BLaER1 (cell line): Measurements from ENCODE around the gene SHANK1.

ENCODE experiments used
- H3K27ac ChIP-seq: shearing (Covaris generic); formaldehyde crosslinking; 2 replicates; pipeline ENCODE4 v1.8.1; 2022
- H3K27me3 ChIP-seq: shearing (Covaris generic); formaldehyde crosslinking; 2 replicates; pipeline ENCODE4 v1.8.1; 2022
- H3K36me3 ChIP-seq: shearing (Covaris generic); formaldehyde crosslinking; 2 replicates; pipeline ENCODE4 v1.8.1; 2022
- H3K4me1 ChIP-seq: shearing (Covaris generic); formaldehyde crosslinking; 2 replicates; pipeline ENCODE4 v1.8.1; 2022
- H3K4me2 ChIP-seq: shearing (Covaris generic); formaldehyde crosslinking; 2 replicates; pipeline ENCODE4 v1.8.1; 2022
- H3K4me3 ChIP-seq: shearing (Covaris generic); formaldehyde crosslinking; 2 replicates; pipeline ENCODE4 v1.8.1; 2022
- H3K9ac ChIP-seq: shearing (Covaris generic); formaldehyde crosslinking; 2 replicates; pipeline ENCODE4 v1.8.1; 2022
- H3K9me3 ChIP-seq: shearing (Covaris generic); formaldehyde crosslinking; 2 replicates; pipeline ENCODE4 v1.8.1; 2022
- H4K20me1 ChIP-seq: shearing (Covaris generic); formaldehyde crosslinking; 2 replicates; pipeline ENCODE4 v1.8.1; 2022
- Cebpa-rat ChIP-seq: shearing (Covaris generic); IDR thresholded peaks from 2 replicates; pipeline ENCODE4 v1.8.1; 2022

SHANK1 gene

DNA sequence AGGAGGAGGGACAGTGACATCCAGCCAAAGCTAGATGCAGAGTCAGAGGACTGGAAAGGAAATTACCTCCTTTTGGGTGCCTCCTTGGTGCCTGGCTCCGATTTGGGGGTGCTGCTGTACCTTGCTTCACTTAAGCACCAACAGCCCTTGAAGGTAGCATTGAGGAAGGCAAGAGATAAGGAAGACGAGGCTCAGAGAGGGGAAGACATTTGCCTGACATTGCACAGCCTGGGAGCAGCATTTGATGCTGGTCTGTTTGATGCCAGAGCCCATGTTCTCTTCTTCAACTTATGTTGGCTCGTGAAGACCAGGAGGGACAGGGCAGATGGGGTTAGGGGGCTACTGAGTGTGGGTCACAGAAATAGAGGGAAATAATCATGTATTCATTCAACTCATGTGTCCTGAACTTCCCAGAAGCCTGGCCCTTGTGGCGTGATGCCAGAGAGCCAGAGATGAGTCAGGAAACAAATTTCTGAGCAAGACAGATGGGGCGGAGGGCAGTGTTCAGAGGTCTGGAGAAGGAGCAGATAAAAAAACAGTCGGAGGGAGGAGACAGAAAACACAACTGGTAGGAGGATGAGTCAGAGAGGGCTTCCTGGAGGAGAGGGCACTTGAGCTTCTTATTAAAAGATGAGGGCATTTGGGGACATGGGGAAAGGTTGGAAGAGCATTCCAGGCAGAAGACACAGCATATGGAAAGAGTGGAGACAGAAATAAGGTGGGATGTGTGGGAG, 73.4 kb downstream of the SHANK1 start:
- no peak overlapping the region for H3K27ac ChIP-seq
- no peaks in the 10 kb centered on the region for H4K20me1 ChIP-seq
- H3K4me1 ChIP-seq = peaks cover 12% of the 10 kb centered on the region; the same call in 1 of the 2 replicates
- H3K36me3 ChIP-seq = no peaks in the 10 kb centered on the region
- no peak overlapping the region for H3K9ac ChIP-seq
- H3K9me3 ChIP-seq = no peaks in the 10 kb centered on the region
- H3K27me3 ChIP-seq = no peaks in the 10 kb centered on the region
- H3K4me3 ChIP-seq = no peak overlapping the region
- no peak for TF ChIP-seq Cebpa-rat
- H3K4me2 ChIP-seq = no peak overlapping the region

DNA sequence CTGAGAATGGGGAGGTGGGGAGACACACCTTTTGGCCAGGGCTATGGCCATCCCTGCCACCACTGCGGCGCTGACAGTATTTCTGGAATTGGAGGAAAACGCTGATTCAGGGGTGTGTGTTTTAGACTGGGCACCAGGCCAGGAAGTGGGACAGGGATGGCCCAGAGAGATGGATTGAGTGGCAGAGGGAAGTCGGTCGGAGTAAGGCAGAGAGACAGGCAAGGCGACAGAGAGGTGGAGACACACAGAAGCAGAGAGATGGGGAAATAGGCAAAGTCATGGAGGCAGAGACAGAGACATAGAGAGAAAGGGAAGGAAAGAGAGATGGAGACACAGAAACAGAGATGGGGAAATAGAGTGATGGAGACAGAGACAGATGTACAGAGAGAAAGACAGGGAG, 74.5 kb downstream of the SHANK1 start:
- Histone ChIP-seq H3K4me1 (peaks cover 13% of the 10 kb centered on the region), H3K36me3 (no peaks in the 10 kb centered on the region), H3K9me3 (no peaks in the 10 kb centered on the region), H3K4me3 (no peak overlapping the region), H3K27ac (no peak overlapping the region), H3K27me3 (no peaks in the 10 kb centered on the region), H3K9ac (no peak overlapping the region), H4K20me1 (no peaks in the 10 kb centered on the region), H3K4me2 (no peak overlapping the region)
- no peak for TF ChIP-seq Cebpa-rat

- peaks cover 10% of the 10 kb centered on the region for H3K4me1 ChIP-seq
- H3K4me2 ChIP-seq = no peak overlapping the region
- no peaks in the 10 kb centered on the region for H4K20me1 ChIP-seq
- H3K27ac ChIP-seq = no peak overlapping the region
- no peak for TF ChIP-seq Cebpa-rat
- H3K36me3 ChIP-seq = no peaks in the 10 kb centered on the region
- H3K27me3 ChIP-seq = no peaks in the 10 kb centered on the region
- H3K9me3 ChIP-seq = no peaks in the 10 kb centered on the region
- no peak overlapping the region for H3K9ac ChIP-seq
- no peak overlapping the region for H3K4me3 ChIP-seq
Observed at GRCh38 chr19:50644315-50644915, 75.2 kb downstream of the SHANK1 start.

DNA sequence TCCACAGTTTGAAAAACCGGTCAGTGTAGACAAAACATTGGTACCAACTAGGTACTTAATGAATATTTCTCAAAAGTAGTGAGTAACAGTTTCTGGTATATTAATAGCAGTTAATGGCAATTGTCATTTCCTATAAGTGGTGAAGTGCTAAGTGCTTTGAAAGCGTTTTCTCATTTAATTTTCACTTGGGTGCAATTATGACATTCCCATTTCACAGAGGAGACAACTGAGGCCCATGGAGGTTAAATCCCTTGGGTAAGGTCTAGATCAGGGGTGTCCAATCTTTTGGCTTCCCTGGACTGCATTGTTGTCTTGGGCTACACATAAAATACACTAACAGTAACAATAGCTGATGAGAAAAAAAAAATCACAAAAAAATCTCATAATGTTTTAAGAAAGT, 79.2 kb downstream of the SHANK1 start:
- peaks cover 12% of the 10 kb centered on the region for H3K4me1 ChIP-seq
- peak overlapping the region; percentile 76 for H3K4me3 ChIP-seq
- peak overlapping the region; percentile 79 for H3K9ac ChIP-seq
- H3K36me3 ChIP-seq = no peaks in the 10 kb centered on the region
- no peak for TF ChIP-seq Cebpa-rat
- H3K4me2 ChIP-seq = peak overlapping the region; percentile 85
- H4K20me1 ChIP-seq = no peaks in the 10 kb centered on the region
- no peaks in the 10 kb centered on the region for H3K27me3 ChIP-seq
- H3K9me3 ChIP-seq = 0 out of 2 replicates have a peak, but pooled peaks cover 5% of the 10 kb centered on the region
- no peak overlapping the region for H3K27ac ChIP-seq

DNA sequence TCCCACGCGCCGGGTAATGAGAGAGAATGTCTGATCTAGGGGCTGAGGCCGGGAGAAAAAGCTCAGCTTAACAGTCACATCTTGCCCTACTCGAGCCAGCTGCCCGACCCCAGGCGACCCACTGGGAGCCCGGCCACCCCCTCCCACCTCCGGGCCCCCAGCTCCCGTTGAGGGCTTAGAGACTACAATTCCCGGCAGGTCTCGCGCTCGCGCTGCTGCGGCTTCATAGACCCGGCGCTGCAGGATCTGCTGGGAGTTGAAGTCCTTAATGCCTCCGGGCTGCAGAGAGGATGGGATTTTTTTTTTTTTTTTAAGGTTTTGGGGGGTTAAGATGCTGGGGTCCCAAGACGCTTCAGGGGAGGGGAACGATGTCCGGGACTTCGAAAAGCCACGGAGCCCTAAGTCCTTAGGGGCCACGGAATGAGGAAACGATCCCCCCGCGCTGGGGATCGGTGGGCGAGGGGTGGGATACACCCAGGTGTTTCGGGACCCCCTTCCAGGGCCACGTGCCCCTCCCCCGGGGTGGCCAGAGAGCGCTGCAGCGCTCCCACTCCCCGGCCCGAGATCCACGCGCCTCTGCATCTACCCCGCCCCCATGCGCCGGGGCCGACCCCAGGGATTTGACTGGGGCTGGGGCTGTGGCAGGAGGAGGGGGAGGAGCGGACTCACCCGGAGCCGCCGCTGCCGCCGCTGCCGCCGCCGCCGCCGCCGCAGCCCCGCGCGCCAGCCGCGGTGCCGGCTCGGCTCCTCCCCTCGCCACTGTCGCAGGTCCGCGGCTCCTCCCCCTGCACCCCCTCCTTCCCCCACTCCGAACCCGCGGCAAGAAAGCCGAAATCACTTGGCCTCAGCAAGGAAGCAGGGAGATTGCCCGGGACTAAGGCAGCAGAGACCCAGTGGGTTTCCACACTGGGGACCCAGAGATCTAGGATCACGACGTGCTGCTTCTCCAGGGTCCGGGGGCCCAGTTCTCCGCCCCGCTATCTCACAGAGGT, 80.2 kb downstream of the SHANK1 start, which contains the start of gene SYT3:
SYT3 (minus strand) TSS at position 761 of the 992 bp plus-strand sequence. CDS start 2,470 bp downstream, outside the sequence.
- TF ChIP-seq Cebpa-rat = no peak
- no peaks in the 10 kb centered on the region for H3K27me3 ChIP-seq
- H3K27ac ChIP-seq = peak within 1 kb of the TSS; percentile 82
- peaks cover 14% of the 10 kb centered on the region for H3K9me3 ChIP-seq
- peak within 1 kb of the TSS; percentile 79 for H3K9ac ChIP-seq
- H3K4me1 ChIP-seq = peaks cover 12% of the 10 kb centered on the region
- H3K36me3 ChIP-seq = no peaks in the 10 kb centered on the region
- H4K20me1 ChIP-seq = no peaks in the 10 kb centered on the region
- H3K4me3 ChIP-seq = peak within 1 kb of the TSS; percentile 76
- peak within 1 kb of the TSS; percentile 85 for H3K4me2 ChIP-seq

DNA sequence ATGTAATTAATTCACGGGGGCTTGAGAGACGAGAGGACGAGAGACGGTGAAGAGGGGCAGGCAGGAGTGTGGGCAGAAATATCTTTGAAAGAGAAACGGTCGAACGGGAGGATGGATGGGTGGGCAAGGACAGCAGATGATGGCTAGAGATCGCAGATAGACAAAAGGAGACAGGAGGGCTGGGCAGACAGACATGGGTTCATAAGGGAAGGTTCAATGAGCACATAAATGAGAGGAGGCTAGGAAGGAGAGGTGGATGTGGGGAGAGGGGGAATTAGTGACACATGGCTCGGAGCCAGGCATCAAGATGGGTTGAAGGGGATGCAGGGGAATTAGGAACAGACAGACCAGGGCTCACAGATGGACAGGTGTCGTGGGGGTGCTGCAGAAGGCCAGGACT, 81.0 kb downstream of the SHANK1 start:
- peak overlapping the region; percentile 76 for H3K4me3 ChIP-seq
- no peaks in the 10 kb centered on the region for H4K20me1 ChIP-seq
- H3K27ac ChIP-seq = no peak overlapping the region
- no peak for TF ChIP-seq Cebpa-rat
- H3K9me3 ChIP-seq = peaks cover 22% of the 10 kb centered on the region
- H3K36me3 ChIP-seq = no peaks in the 10 kb centered on the region
- no peaks in the 10 kb centered on the region for H3K27me3 ChIP-seq
- H3K4me2 ChIP-seq = peak overlapping the region; percentile 85
- H3K4me1 ChIP-seq = peaks cover 12% of the 10 kb centered on the region
- no peak overlapping the region; the same call in 1 of the 2 replicates for H3K9ac ChIP-seq

DNA sequence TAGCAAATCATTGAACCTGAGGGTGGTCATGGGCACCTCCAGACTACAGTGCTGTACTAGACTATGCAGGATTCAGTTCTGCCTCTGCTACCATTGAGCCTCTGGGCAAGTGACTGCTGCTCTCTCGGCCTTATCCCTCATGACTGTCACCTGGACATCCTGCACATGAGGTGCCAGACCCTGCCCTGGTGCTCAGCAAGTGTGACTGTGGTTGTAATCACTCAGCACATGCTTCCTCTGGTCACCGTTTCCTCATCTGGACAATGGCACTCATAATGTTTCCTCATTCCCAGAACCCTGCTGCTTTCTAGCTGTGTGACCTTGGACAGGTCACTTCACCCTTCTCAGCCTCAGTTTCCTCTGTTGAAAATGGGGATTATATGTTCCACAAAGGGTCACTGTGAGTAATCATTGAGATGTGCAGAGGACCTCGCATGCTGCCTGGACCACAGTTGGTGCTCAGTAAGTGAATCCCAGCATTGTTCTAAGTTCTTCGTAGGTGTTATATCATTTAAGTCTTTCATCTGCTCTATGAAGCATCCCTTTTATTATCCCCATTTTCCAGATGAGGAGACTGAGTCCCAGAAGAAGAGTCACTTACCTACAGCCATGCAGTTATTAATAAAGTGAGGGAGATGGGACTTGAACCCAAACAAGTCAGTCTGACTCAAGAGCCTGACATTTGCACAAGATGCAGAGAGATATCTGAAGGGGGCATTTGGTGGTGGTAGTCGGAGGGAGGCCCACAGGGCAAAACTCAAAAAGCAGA, 83.1 kb downstream of the SHANK1 start:
- Histone ChIP-seq H3K9ac (no peak overlapping the region), H3K9me3 (peaks cover 28% of the 10 kb centered on the region), H3K4me3 (no peak overlapping the region), H3K27me3 (no peaks in the 10 kb centered on the region), H4K20me1 (no peaks in the 10 kb centered on the region), H3K4me2 (no peak overlapping the region), H3K27ac (no peak overlapping the region), H3K36me3 (no peaks in the 10 kb centered on the region), H3K4me1 (peaks cover 12% of the 10 kb centered on the region)
- no peak for TF ChIP-seq Cebpa-rat

DNA sequence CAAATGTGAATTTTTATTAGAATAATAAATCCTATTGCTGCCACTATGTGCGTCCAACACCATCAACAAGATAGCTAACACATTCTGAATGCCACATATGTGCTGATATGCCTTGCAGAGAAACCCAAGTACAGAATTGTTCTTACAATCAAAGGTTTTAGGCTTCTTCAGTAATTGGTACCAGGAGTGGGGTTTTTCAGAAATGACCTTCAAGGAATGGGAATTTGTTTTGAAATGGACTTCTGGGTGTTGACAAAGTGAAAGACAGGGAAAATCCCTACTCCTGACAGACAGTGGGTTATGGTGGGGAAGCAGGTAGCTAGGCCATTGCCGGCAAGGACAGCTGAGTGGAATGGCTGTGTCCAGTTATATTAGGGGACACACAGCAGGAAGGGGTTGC, 85.6 kb downstream of the SHANK1 start:
- Histone ChIP-seq H4K20me1 (no peaks in the 10 kb centered on the region), H3K9me3 (peaks cover 28% of the 10 kb centered on the region)

GRCh38 chr19:50633359-50633758, 86.2 kb downstream of the SHANK1 start:
- Histone ChIP-seq H3K9me3 (peaks cover 28% of the 10 kb centered on the region), H3K4me1 (no peaks in the 10 kb centered on the region; the same call in 1 of the 2 replicates), H3K27ac (no peak overlapping the region), H3K4me3 (no peak overlapping the region), H3K36me3 (no peaks in the 10 kb centered on the region), H3K4me2 (no peak overlapping the region), H3K9ac (no peak overlapping the region), H4K20me1 (no peaks in the 10 kb centered on the region), H3K27me3 (no peaks in the 10 kb centered on the region)
- TF ChIP-seq Cebpa-rat = no peak

More for the DNA sequence above, 85.6 kb downstream of the SHANK1 start:
- H3K27ac ChIP-seq = no peak overlapping the region
- no peak overlapping the region for H3K9ac ChIP-seq
- H3K4me1 ChIP-seq = peaks cover 6% of the 10 kb centered on the region
- no peak overlapping the region for H3K4me3 ChIP-seq
- H3K36me3 ChIP-seq = no peaks in the 10 kb centered on the region
- TF ChIP-seq Cebpa-rat = no peak
- no peaks in the 10 kb centered on the region for H3K27me3 ChIP-seq
- H3K4me2 ChIP-seq = no peak overlapping the region
